Measurements from ENCODE around the gene TCAP. TPM values are rescaled to one million over a fixed set of nuclear protein-coding genes. Genes with fewer than 3 reads are reported as not detected.
A peak's percentile ranks its signal among the peaks of the same experiment; 100 is the strongest.

The TCAP gene
- total RNA-seq, 6 donors from 2014 or later = 0.39 to 4.2 (median 2.5) TPM

DNA sequence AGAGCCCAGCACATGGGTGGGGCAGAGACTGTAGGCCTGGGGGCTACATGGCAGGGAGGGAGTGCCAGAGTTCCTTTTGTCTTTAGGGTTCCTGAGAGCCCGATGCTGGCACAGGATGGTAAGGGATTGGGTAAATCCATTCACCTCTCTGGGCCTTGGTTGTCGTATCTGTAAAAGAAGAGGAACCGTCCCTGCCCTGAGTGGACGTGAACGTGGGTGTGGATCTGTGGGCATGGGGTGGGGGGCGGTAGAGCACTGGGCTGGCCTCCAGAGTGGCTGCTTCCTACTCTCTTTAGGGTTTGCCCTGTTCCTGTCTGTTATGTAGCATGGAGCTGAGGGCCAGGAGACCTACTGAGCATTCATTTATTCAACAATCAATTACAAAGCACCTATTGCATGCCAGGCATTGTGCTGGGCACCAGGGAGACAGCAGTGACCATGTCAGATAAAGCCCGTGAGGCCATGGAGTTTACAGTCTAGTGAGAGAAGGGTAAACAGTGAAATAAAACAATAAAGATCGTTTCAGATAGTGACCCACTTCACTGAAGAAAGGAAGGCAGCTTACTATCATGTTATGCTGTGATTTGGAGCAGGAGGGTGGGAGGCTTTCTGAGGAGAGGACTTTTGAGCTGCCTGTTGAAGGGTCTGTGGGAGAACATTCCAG, 13.1 kb upstream of the TCAP start:
- H3K36me3 ChIP-seq = peaks cover 0 to 19% (median 9%) of the 10 kb centered on the region in 4 donors
- peaks cover 20 to 48% (median 32%) of the 10 kb centered on the region in 4 donors for H3K4me1 ChIP-seq
- DNase-seq (no peak), ATAC-seq (ENCODE audit: low FRiP score in 2 of 2) (no peak)
- H3K27me3 ChIP-seq = no peaks in the 10 kb centered on the region
- TF ChIP-seq POLR2AphosphoS5 (IDR thresholded peaks at IDR 0.05) = peak in 1 of 2 donors; percentile 78
- TF ChIP-seq EP300 (IDR thresholded peaks at IDR 0.05) = no peak
- H3K9me3 ChIP-seq = no peaks in the 10 kb centered on the region
- H3K27ac ChIP-seq = peak overlapping the region; percentile 28 to 90 (median 63)
- WGBS, 2 donors = 56 to 60% methylated on average over 7 to 8 of the region's 8 CpGs
- H3K4me3 ChIP-seq = no peak overlapping the region

DNA sequence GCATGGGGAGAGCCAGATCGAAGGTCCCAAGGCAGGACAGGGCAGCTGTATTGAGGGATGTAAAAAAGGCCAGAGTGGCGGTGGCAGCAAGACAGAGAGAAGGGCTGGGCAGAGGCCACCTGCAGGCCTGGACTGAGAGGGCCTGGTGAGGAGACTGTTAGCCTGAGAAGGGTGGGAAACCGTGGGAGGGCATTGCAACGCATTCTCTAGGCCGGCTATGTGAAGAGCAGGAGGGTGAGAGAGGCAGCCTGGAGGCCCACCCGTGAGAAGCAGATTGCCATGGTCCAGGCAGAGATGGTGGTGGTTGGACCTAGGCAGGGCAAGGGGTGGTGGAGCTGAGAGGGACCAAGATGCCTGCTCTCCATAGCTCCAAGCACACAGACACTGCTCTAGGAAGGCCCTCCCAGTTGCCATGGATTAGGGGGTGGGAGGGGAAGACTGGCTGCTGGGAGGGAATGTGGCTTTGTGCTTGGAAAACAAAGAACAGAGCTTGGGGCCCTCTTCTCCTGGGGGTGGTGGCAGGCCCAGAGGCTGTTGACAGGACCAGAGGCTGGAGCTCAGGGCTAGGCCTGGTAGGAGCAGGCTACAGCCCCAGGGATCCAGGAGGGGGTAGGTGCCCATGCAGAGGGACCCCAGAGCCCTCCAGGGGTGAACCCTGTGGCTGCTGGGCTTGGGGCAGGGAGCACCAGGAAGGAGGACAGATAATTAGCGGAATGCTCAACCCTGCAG, 12.4 kb upstream of the TCAP start:
- Histone ChIP-seq H3K4me1 (peaks cover 20 to 55% (median 32%) of the 10 kb centered on the region in 4 donors), H3K27ac (peak overlapping the region; percentile 28 to 90 (median 63)), H3K36me3 (peaks cover 0 to 22% (median 13%) of the 10 kb centered on the region in 4 donors), H3K9me3 (no peaks in the 10 kb centered on the region), H3K27me3 (no peaks in the 10 kb centered on the region), H3K4me3 (no peak overlapping the region)
- ATAC-seq (ENCODE audit: low FRiP score in 2 of 2) (no peak), DNase-seq (no peak)
- WGBS, 2 donors = 66 to 67% methylated on average over 7 of the region's 7 CpGs
- no peak for TF ChIP-seq EP300 (IDR thresholded peaks at IDR 0.05)
- no peak for TF ChIP-seq POLR2A (IDR thresholded peaks at IDR 0.05)
- TF ChIP-seq POLR2AphosphoS5 (IDR thresholded peaks at IDR 0.05) = no peak
- TF ChIP-seq, protein P1, sequence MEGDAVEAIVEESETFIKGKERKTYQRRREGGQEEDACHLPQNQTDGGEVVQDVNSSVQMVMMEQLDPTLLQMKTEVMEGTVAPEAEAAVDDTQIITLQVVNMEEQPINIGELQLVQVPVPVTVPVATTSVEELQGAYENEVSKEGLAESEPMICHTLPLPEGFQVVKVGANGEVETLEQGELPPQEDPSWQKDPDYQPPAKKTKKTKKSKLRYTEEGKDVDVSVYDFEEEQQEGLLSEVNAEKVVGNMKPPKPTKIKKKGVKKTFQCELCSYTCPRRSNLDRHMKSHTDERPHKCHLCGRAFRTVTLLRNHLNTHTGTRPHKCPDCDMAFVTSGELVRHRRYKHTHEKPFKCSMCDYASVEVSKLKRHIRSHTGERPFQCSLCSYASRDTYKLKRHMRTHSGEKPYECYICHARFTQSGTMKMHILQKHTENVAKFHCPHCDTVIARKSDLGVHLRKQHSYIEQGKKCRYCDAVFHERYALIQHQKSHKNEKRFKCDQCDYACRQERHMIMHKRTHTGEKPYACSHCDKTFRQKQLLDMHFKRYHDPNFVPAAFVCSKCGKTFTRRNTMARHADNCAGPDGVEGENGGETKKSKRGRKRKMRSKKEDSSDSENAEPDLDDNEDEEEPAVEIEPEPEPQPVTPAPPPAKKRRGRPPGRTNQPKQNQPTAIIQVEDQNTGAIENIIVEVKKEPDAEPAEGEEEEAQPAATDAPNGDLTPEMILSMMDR (IDR thresholded peaks at IDR 0.05) = no peak

DNA sequence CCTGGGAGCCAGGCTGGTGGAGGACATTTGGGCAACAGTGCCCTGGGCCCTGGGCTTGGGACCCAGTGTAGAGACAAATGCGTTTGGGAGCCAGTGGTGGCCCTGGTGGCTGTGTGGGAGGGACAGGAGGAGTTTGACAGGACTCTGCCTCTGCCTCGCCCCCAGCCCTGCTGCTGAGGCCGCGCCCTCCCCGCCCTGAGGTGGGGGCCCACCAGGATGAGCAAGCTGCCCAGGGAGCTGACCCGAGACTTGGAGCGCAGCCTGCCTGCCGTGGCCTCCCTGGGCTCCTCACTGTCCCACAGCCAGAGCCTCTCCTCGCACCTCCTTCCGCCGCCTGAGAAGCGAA, 11.9 kb upstream of the TCAP start:
- peaks cover 21 to 59% (median 35%) of the 10 kb centered on the region in 4 donors for H3K4me1 ChIP-seq
- H3K4me3 ChIP-seq = no peak overlapping the region
- no peak for DNase-seq
- peak overlapping the region in 3 of 4 donors; percentile 48 to 90 (median 78) for H3K27ac ChIP-seq
- peaks cover 0 to 28% (median 14%) of the 10 kb centered on the region in 4 donors for H3K36me3 ChIP-seq
- no peaks in the 10 kb centered on the region for H3K27me3 ChIP-seq
- WGBS, 2 donors = 79 to 82% methylated on average over 11 to 12 of the region's 12 CpGs
- peak in 1 of 2 donors; percentile 11 for ATAC-seq (ENCODE audit: low FRiP score in 2 of 2)
- TF ChIP-seq POLR2A (IDR thresholded peaks at IDR 0.05) (no peak), POLR2AphosphoS5 (IDR thresholded peaks at IDR 0.05) (no peak), EP300 (IDR thresholded peaks at IDR 0.05) (no peak)
- TF ChIP-seq, protein P1 (IDR thresholded peaks at IDR 0.05) = no peak
- no peaks in the 10 kb centered on the region for H3K9me3 ChIP-seq

DNA sequence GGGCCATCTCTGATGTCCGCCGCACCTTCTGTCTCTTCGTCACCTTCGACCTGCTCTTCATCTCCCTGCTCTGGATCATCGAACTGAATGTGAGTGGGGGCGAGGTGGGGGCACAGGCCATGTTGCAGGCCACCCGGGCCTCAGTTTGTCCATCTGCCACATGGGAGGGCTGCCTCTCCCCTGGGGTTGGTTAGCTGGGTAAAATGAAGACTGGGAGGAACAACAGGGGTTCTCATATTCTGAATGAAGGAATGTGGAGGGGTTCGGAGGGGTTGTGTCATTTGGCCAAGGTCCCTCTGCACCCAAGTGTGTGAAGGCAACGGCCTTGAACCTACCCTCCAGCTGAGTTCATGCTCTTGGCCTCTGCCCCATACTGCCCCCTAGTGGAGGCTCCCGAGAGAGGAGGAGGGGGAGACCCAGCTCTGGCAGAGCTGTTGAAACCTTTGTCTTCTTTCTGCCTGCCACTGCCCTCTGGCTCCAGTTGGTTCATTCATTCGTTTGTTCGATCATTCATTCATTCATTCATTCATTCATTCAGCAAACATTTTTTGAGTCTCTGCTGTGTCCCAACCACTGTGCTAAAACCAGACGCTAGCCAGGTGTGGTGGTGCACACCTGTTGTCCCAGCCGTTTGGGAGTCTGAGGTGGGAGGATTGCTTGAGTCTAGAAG, 11.4 kb upstream of the TCAP start:
- peak overlapping the region in 3 of 4 donors; percentile 48 to 90 (median 78) for H3K27ac ChIP-seq
- no peak for TF ChIP-seq POLR2A (IDR thresholded peaks at IDR 0.05)
- TF ChIP-seq, protein P1 (IDR thresholded peaks at IDR 0.05) = peak; percentile 59 to 86 (median 74)

DNA sequence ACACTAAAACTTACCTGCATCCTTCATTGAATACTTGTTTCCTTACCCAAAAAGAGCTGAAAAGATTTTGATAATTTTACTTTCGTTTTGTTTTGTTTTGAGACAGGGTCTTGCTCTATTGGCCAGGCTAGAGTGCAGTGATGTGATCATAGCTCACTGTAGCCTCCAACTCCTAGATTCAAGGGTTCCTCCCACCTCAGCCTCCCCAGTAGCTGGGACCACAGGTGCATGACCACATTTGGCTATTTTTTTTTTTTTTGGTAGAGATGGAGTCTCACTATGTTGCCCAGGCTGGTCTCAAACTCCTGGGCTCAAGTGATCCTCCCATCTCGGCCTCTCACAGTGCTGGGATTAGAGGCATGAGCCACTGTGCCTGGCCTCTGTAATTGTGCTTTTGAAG, 10.0 kb upstream of the TCAP start:
- TF ChIP-seq EP300 (IDR thresholded peaks at IDR 0.05) = no peak
- TF ChIP-seq, protein P1 (IDR thresholded peaks at IDR 0.05) = no peak
- no peak for TF ChIP-seq POLR2AphosphoS5 (IDR thresholded peaks at IDR 0.05)
- no peak for TF ChIP-seq POLR2A (IDR thresholded peaks at IDR 0.05)
- ATAC-seq (ENCODE audit: low FRiP score in 2 of 2) (no peak), DNase-seq (no peak)
- H3K27ac ChIP-seq = peak overlapping the region in 2 of 4 donors; percentile 78 to 90
- H3K36me3 ChIP-seq = peaks cover 0 to 45% (median 25%) of the 10 kb centered on the region in 4 donors
- H3K4me1 ChIP-seq = peaks cover 39 to 73% (median 52%) of the 10 kb centered on the region in 4 donors
- no peaks in the 10 kb centered on the region for H3K9me3 ChIP-seq
- H3K4me3 ChIP-seq = no peak overlapping the region
- H3K27me3 ChIP-seq = no peaks in the 10 kb centered on the region
- 80 to 84% methylated on average over 2 of the region's 2 CpGs for WGBS, 2 donors

More for the DNA sequence above, 11.4 kb upstream of the TCAP start:
- DNase-seq (peak in 1 of 2 donors; percentile 60), ATAC-seq (ENCODE audit: low FRiP score in 2 of 2) (peak; percentile 71 to 72)
- Histone ChIP-seq H3K4me1 (peaks cover 26 to 64% (median 40%) of the 10 kb centered on the region in 4 donors), H3K4me3 (peak overlapping the region in 1 of 4 donors; percentile 8), H3K9me3 (no peaks in the 10 kb centered on the region), H3K36me3 (peaks cover 0 to 33% (median 17%) of the 10 kb centered on the region in 4 donors), H3K27me3 (no peaks in the 10 kb centered on the region)
- 61 to 63% methylated on average over 12 to 14 of the region's 14 CpGs for WGBS, 2 donors
